ENCODE results near the gene CD163L1. TPM values are rescaled to one million over a fixed set of nuclear protein-coding genes. Genes with fewer than 3 reads are reported as not detected.
"Not testable (repeated sequence)": the region's sequence is repeated elsewhere in the genome, so short reads cannot be mapped to it uniquely, and the experiment has no call there.

Gene CD163L1
- total RNA-seq, 1 experiment from 2014 or later: 7.3 TPM

- not testable (repeated sequence) for DNase-seq (ENCODE audit: extremely low read depth, low read depth)
Measured at GRCh38 chr12:7337790-7338189, 106.2 kb downstream of the CD163L1 start.

- DNase-seq (ENCODE audit: extremely low read depth, low read depth): no peak
Measured at GRCh38 chr12:7327918-7328317, 116.0 kb downstream of the CD163L1 start.

GRCh38 chr12:7324176-7324575 lies 119.8 kb downstream of the CD163L1 start:
- no peak for DNase-seq (ENCODE audit: extremely low read depth, low read depth)

- DNase-seq (ENCODE audit: extremely low read depth, low read depth): no peak
Measured at GRCh38 chr12:7322599-7322998, 121.4 kb downstream of the CD163L1 start.

- no peak for DNase-seq (ENCODE audit: extremely low read depth, low read depth)
Measured at GRCh38 chr12:7321624-7322023, 122.3 kb downstream of the CD163L1 start.

- no peak for DNase-seq (ENCODE audit: extremely low read depth, low read depth)
Measured at GRCh38 chr12:7319930-7320329, 124.0 kb downstream of the CD163L1 start.

GRCh38 chr12:7310070-7310469 lies 133.9 kb downstream of the CD163L1 start:
- DNase-seq (ENCODE audit: extremely low read depth, low read depth): no peak

Other genes starting within 250 kb of the CD163L1 start
- not detected in 2 replicates for gene ACSM4, start 140.1 kb downstream of the CD163L1 start, total RNA-seq (2014; rRNA removed; shearing (Covaris generic))
- not detected in 2 replicates for gene CD163, start 59.6 kb upstream of the CD163L1 start, total RNA-seq (2014; rRNA removed; shearing (Covaris generic))
- not detected in 2 replicates for gene APOBEC1, start 221.8 kb upstream of the CD163L1 start, total RNA-seq (2014; rRNA removed; shearing (Covaris generic))